Astrocyte (in vitro differentiated cells and primary cell): ENCODE measurements around the gene ADAMTSL2.

Source experiments
- CTCF ChIP-seq: IDR thresholded peaks from 2 replicates; pipeline ENCODE4 v1.5.1; 2011; ENCODE audit warnings: low read depth, mild to moderate bottlenecking, inconsistent platforms, low read length, moderate library complexity; ENCODE audit not compliant: insufficient read depth
- EZH2 ChIP-seq: IDR thresholded peaks from 2 replicates; pipeline ENCODE4 v1.6.1; 2012; ENCODE audit warnings: mild to moderate bottlenecking, low read length, inconsistent platforms; ENCODE audit not compliant: insufficient read depth

- TF ChIP-seq CTCF (no peak), EZH2 (no peak)
Measured at GRCh38 chr9:133615186-133615585, 80.7 kb downstream of the ADAMTSL2 start.
